ENCODE measurements around the gene KCTD8. TPM values are rescaled to one million over a fixed set of nuclear protein-coding genes. Genes with fewer than 3 reads are reported as not detected.

Gene KCTD8
- total and polyA plus RNA-seq, 3 donors from 2014 or later: 1.5 to 13.6 (median 4.0) TPM

GRCh38 chr4:44237643-44238042 lies 211.0 kb downstream of the KCTD8 start:
- no peaks in the 10 kb centered on the region for H3K27me3 ChIP-seq
- H3K4me3 ChIP-seq: no peak overlapping the region
- no peaks in the 10 kb centered on the region for H3K36me3 ChIP-seq (ENCODE audit: low read depth, missing control alignments)
- no peak for TF ChIP-seq POLR2A (IDR thresholded peaks at IDR 0.05)
- TF ChIP-seq CTCF (IDR thresholded peaks at IDR 0.05): no peak
- no peak overlapping the region for H3K27ac ChIP-seq
- intact Hi-C loops (cut with DNase I; ENCODE audit: low total_unique reads): no loop called here
- no peaks in the 10 kb centered on the region for H3K4me1 ChIP-seq
- DNase-seq: no peak
- no peaks in the 10 kb centered on the region for H3K9me3 ChIP-seq

GRCh38 chr4:44235897-44236296 lies 212.7 kb downstream of the KCTD8 start:
- intact Hi-C loops (cut with DNase I; ENCODE audit: low total_unique reads): no loop called here
- no peaks in the 10 kb centered on the region for H3K27me3 ChIP-seq
- no peak overlapping the region for H3K27ac ChIP-seq
- no peaks in the 10 kb centered on the region for H3K36me3 ChIP-seq (ENCODE audit: low read depth, missing control alignments)
- no peak for DNase-seq
- no peak for TF ChIP-seq CTCF (IDR thresholded peaks at IDR 0.05)
- TF ChIP-seq POLR2A (IDR thresholded peaks at IDR 0.05): no peak
- H3K9me3 ChIP-seq: no peaks in the 10 kb centered on the region
- 75 to 80% methylated on average over 3 of the region's 3 CpGs for WGBS, 2 donors
- no peak overlapping the region for H3K4me3 ChIP-seq
- no peaks in the 10 kb centered on the region for H3K4me1 ChIP-seq

- TF ChIP-seq POLR2A (IDR thresholded peaks at IDR 0.05): no peak
- no peak for TF ChIP-seq CTCF (IDR thresholded peaks at IDR 0.05)
- WGBS, 2 donors: 62 to 70% methylated on average over 1 of the region's 1 CpG
Measured at GRCh38 chr4:44232262-44232661, 216.3 kb downstream of the KCTD8 start.

GRCh38 chr4:44231006-44231405 lies 217.6 kb downstream of the KCTD8 start:
- no peaks in the 10 kb centered on the region for H3K27me3 ChIP-seq
- intact Hi-C loops (cut with DNase I; ENCODE audit: low total_unique reads): no loop called here
- H3K4me3 ChIP-seq: no peak overlapping the region
- H3K4me1 ChIP-seq: no peaks in the 10 kb centered on the region
- no peaks in the 10 kb centered on the region for H3K36me3 ChIP-seq (ENCODE audit: low read depth, missing control alignments)
- TF ChIP-seq CTCF (IDR thresholded peaks at IDR 0.05): no peak
- H3K27ac ChIP-seq: no peak overlapping the region
- WGBS, 2 donors: 94 to 95% methylated on average over 2 of the region's 2 CpGs
- no peaks in the 10 kb centered on the region for H3K9me3 ChIP-seq
- no peak for DNase-seq

More at GRCh38 chr4:44232262-44232661, 216.3 kb downstream of the KCTD8 start:
- H3K4me1 ChIP-seq: no peaks in the 10 kb centered on the region
- DNase-seq: no peak
- intact Hi-C loops (cut with DNase I; ENCODE audit: low total_unique reads): no loop called here
- H3K9me3 ChIP-seq: no peaks in the 10 kb centered on the region
- no peaks in the 10 kb centered on the region for H3K27me3 ChIP-seq
- H3K4me3 ChIP-seq: no peak overlapping the region
- H3K27ac ChIP-seq: no peak overlapping the region
- no peaks in the 10 kb centered on the region for H3K36me3 ChIP-seq (ENCODE audit: low read depth, missing control alignments)

- no peaks in the 10 kb centered on the region for H3K9me3 ChIP-seq
- no peak for TF ChIP-seq CTCF (IDR thresholded peaks at IDR 0.05)
- no peak for TF ChIP-seq POLR2A (IDR thresholded peaks at IDR 0.05)
- H3K36me3 ChIP-seq (ENCODE audit: low read depth, missing control alignments): no peaks in the 10 kb centered on the region
- intact Hi-C loops (cut with DNase I; ENCODE audit: low total_unique reads): no loop called here
- H3K4me3 ChIP-seq: no peak overlapping the region
- WGBS, 2 donors: 78 to 97% methylated on average over 1 of the region's 1 CpG
- H3K27ac ChIP-seq: no peak overlapping the region
- no peak for DNase-seq
- no peaks in the 10 kb centered on the region for H3K27me3 ChIP-seq
- H3K4me1 ChIP-seq: no peaks in the 10 kb centered on the region
Measured at GRCh38 chr4:44228326-44228725, 220.3 kb downstream of the KCTD8 start.
